ENCODE measurements around the gene MRPS21. TPM values are rescaled to one million over a fixed set of nuclear protein-coding genes. Genes with fewer than 3 reads are reported as not detected.

The MRPS21 gene
- 10 to 100 TPM; 57.5 to 65.5 (median 64.8) TPM for polyA plus RNA-seq (ENCODE audit: insufficient read depth in 1 of 5, insufficient read length in 5 of 5, low replicate concordance in 1 of 5)
- long read RNA-seq, donor 1, transcript MRPS21-202 (3 exons, 1,226 nt), result major isoform, 120 of 197 reads
- long read RNA-seq, donor 1, transcript MRPS21-201 (2 exons, 1,462 nt), result minor isoform, 77 of 197 reads
- long read RNA-seq, donor 1, partial matches to known transcripts, result 0 of 197 reads
- long read RNA-seq, donor 1, other reads (novel, unspliced or antisense), result 0 of 197 reads
- long read RNA-seq, donor 2, transcript MRPS21-201 (2 exons, 1,462 nt), result minor isoform, 41 of 110 reads
- long read RNA-seq, donor 2, transcript MRPS21-202 (3 exons, 1,226 nt), result major isoform, 63 of 110 reads
- long read RNA-seq, donor 2, partial matches to known transcripts, result 6 of 110 reads
- long read RNA-seq, donor 2, other reads (novel, unspliced or antisense), result 0 of 110 reads
- long read RNA-seq, donor 3, transcript MRPS21-202 (3 exons, 1,226 nt), result major isoform, 86 of 143 reads
- long read RNA-seq, donor 3, transcript MRPS21-201 (2 exons, 1,462 nt), result minor isoform, 57 of 143 reads
- long read RNA-seq, donor 3, partial matches to known transcripts, result 0 of 143 reads
- long read RNA-seq, donor 3, other reads (novel, unspliced or antisense), result 0 of 143 reads
- long read RNA-seq, donor 4, transcript MRPS21-201 (2 exons, 1,462 nt), result minor isoform, 28 of 80 reads
- long read RNA-seq, donor 4, transcript MRPS21-202 (3 exons, 1,226 nt), result major isoform, 52 of 80 reads
- long read RNA-seq, donor 4, partial matches to known transcripts, result 0 of 80 reads
- long read RNA-seq, donor 4, other reads (novel, unspliced or antisense), result 0 of 80 reads
- long read RNA-seq, donor 5, transcript MRPS21-201 (2 exons, 1,462 nt), result minor isoform, 56 of 219 reads
- long read RNA-seq, donor 5, transcript MRPS21-202 (3 exons, 1,226 nt), result major isoform, 163 of 219 reads
- long read RNA-seq, donor 5, partial matches to known transcripts, result 0 of 219 reads
- long read RNA-seq, donor 5, other reads (novel, unspliced or antisense), result 0 of 219 reads
- long read RNA-seq, donor 6, transcript MRPS21-201 (2 exons, 1,462 nt), result minor isoform, 68 of 172 reads
- long read RNA-seq, donor 6, transcript MRPS21-202 (3 exons, 1,226 nt), result major isoform, 104 of 172 reads
- long read RNA-seq, donor 6, partial matches to known transcripts, result 0 of 172 reads
- long read RNA-seq, donor 6, other reads (novel, unspliced or antisense), result 0 of 172 reads
- long read RNA-seq, donor 7, transcript MRPS21-202 (3 exons, 1,226 nt), result major isoform, 55 of 93 reads
- long read RNA-seq, donor 7, transcript MRPS21-201 (2 exons, 1,462 nt), result minor isoform, 38 of 93 reads
- long read RNA-seq, donor 7, partial matches to known transcripts, result 0 of 93 reads
- long read RNA-seq, donor 7, other reads (novel, unspliced or antisense), result 0 of 93 reads
- long read RNA-seq, donor 8, transcript MRPS21-201 (2 exons, 1,462 nt), result minor isoform, 23 of 55 reads
- long read RNA-seq, donor 8, transcript MRPS21-202 (3 exons, 1,226 nt), result major isoform, 32 of 55 reads
- long read RNA-seq, donor 8, partial matches to known transcripts, result 0 of 55 reads
- long read RNA-seq, donor 8, other reads (novel, unspliced or antisense), result 0 of 55 reads

GRCh38 chr1:150293433-150294253 lies at the start of gene MRPS21:
TSS of gene MRPS21 (plus strand) at chr1:150293861. CDS start at chr1:150294367, 506 bp downstream.
- DNase-seq, result peak; percentile 89 to 93

DNA sequence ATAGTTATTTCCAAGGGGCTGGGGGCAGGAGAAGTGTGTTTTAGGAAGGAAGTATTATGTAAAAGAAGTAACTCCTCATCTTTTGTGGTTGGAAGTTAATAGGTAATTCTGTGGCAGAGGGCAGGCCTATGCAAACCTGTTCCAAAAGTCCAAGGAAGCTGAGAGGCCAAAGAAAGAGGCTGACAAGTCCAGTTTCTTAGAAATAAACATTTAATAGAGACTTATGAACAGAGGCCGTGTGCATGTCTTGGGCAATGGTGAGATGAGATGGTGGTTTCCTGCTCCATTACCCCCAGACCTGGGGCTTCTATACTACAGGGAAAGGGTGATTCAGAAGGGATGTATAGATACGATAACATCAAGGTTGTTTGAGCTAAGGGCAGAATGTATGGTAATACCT lies 43.7 kb upstream of the MRPS21 start:
- no peak for DNase-seq

GRCh38 chr1:150256198-150256553 lies 37.5 kb upstream of the MRPS21 start:
- no peak for DNase-seq

GRCh38 chr1:150256554-150257341 lies 36.9 kb upstream of the MRPS21 start:
- DNase-seq, result no peak

- no peak for DNase-seq
These were observed 35.8 kb upstream of the MRPS21 start, which contains the start of gene CA14 for GRCh38 chr1:150257624-150258585. TSS of gene CA14 (plus strand) at chr1:150257774. CDS start at chr1:150258129, 355 bp downstream.

- DNase-seq, result no peak
These were observed 34.4 kb upstream of the MRPS21 start for GRCh38 chr1:150259217-150259616.

- DNase-seq, result peak; percentile 56 to 67
These were observed 33.6 kb upstream of the MRPS21 start for GRCh38 chr1:150259758-150260669.

- DNase-seq, result no peak
These were observed 32.3 kb upstream of the MRPS21 start for GRCh38 chr1:150261367-150261766.

GRCh38 chr1:150262388-150263320 lies 31.0 kb upstream of the MRPS21 start:
- DNase-seq, result no peak

- DNase-seq, result no peak
These were observed 30.1 kb upstream of the MRPS21 start for GRCh38 chr1:150263549-150263948.

DNA sequence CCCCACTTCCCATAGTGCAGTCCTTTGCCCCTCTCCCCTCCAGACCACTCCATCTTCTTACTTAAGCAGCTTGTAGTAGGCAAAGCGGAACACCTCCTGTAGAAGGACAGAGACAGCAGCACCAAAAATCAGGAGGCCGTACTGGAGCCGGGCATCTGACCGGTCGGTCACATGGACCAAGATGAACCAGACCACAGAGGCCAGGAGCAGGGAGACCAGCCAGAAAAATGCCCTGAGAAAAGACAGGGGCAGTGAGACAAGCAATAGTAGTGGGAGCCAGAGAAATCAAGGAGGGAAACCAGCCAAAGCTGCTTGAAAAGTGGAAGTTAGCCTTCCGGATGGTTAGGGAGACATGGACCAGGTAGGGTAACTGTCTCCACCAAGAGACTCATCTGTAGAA lies 25.8 kb upstream of the MRPS21 start:
- DNase-seq, result no peak

DNA sequence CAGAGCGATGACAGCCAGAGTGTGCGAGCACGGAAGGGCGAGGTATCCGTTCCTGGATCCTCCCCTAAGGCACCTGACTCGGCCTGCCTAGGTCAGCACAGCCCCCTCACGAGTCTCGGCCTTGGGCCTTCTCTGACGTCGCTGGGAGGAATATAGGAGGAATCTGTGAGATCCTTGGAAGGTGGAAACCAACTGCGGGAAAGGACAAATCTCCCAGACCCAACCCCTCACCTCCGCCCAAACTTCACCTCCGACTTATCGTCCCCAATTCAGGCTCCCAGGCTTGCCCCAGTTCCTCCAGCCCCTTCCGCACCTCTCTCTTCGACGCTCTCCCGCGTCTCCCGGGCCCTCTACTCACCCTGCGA lies 25.3 kb upstream of the MRPS21 start:
- DNase-seq, result no peak

DNA sequence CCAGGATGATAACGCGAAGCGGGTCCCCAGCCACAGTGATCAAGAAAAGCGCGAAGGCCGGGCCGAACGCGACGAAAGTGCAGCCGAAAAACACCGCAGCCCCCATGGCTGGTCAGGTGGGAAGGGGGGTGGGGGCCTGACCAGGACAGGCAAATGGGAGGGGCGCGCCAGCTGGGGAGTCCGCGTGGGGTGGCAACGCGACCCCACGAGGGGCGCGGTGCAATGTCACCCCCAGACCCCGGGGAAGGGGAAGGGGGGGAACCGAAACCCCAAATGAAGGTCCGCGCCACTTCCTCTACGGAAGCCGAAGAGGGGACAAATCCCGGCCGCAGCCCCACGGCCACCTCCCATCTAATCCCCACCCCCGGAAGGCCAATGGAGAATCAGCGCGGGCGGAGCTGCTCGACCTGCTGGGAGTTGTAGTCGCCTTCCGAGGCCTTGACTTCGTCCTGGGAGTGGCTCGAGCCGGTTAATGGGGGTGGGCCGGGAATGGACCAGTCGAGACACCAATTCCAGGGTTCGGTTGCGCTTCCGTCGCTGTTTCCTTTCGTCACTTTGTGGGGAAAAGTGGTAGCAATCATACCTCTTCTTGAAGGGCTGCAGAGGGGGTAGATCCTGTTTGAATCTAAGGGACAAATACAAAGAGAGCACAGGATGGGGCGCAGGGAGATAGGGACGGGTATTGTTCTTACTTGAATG lies 24.8 kb upstream of the MRPS21 start, which contains the start of gene APH1A:
TSS of gene APH1A (minus strand) at position 312 of the 699 bp plus-strand sequence. CDS start at position 106, 206 bp downstream.
- DNase-seq, result peak; percentile 94 to 95

DNA sequence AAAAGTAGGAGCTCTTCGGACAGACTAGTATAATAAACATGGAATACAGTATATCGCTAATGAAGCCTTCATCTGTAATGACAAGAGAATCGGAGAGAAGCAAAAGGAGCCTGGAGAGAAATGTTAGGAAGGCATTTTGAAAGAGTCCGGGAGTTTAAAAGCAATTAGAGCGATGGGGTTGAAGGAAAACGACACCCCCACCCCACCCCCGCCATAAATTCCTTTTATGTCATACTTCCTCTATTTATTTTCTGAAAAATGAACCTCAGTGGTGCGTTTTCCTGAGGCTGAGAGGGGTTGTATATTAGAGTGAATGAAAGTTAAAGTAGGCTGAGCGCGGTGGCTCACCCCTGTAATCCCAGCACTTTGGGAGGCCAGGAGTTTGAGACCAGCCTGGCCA lies 24.2 kb upstream of the MRPS21 start:
- no peak for DNase-seq

Measured in right lung (tissue), 10 donors.